Femur (tissue), 1 donor: Measurements from ENCODE around the gene NCL.
"Not testable (repeated sequence)": the region's sequence is repeated elsewhere in the genome, so short reads cannot be mapped to it uniquely, and the experiment has no call there.

Experiments used
- DNase-seq: peaks from one replicate; pipeline ENCODE4 v3.0.0-alpha.2; 2017

Gene NCL

DNA sequence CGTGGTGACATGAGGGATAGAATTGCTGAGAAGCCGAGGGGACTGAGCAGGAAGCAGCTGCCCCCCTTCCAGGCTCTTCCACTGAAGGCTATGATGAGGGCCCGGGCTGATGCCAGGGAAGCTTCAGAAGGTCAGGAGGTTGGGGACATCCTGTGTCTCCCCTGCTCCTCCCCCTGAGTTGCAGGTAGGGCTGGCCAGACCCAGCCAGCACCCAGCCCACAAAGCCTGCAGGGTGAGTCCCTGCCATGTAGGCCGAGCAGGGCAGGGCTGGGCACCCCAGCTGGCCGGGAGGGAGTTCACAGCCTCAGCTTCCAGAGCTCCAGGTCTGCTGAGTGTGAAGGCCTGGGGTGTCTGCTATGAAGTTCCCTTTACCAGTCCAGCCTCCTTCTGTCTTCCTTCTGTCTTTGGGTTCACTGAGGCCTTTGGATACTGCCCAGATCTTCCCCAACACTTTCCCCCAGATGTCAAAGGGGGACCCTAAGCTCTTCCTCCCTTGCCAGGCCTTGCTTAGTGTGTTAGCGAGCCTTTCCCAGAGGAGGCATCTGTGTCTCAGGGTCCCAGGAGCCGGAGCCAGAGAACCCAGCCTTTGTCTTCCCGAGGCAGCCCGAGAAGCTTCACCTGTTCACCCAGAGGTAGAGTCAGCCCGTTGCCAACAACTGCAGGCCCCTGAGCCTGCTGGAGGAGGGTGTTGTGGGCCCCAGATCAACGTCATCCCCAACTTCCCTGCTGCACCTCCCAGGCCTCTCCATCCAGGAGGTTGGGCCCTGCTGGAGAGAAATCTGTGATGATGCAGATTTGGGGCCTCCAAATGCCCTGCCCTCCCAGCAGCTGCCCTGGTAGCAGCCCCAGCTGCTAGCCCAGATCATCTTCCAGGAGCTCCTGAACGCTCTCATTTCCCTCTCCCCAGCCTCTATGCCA is 3.6 kb upstream of the NCL start:
- peak; percentile 38 for DNase-seq

DNA sequence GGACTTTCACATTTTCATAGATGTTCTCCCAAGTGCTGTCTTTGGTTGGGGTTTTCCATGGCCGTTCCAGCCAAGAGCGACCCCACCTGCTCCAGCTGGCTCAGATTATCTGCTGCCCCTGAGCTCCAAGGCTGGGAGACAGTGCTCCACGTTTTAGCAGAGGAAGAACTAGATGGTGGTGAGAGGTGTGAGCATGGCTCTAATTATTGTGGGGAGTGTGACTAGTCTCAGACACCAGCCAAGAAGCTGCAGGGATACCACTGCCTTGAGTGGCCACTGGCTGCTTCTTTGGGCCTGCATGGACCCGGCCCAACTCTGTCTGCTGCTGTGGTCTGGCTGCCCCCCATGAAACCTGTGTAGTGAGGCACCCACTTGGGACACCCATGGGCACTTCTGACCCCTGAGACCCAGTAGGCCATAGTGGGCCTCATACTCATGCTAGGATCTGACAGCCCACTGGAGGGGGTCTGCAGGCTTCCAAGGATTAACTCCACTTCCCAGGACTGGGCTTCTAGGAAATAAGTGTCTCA is 2.8 kb upstream of the NCL start:
- no peak for DNase-seq

DNA sequence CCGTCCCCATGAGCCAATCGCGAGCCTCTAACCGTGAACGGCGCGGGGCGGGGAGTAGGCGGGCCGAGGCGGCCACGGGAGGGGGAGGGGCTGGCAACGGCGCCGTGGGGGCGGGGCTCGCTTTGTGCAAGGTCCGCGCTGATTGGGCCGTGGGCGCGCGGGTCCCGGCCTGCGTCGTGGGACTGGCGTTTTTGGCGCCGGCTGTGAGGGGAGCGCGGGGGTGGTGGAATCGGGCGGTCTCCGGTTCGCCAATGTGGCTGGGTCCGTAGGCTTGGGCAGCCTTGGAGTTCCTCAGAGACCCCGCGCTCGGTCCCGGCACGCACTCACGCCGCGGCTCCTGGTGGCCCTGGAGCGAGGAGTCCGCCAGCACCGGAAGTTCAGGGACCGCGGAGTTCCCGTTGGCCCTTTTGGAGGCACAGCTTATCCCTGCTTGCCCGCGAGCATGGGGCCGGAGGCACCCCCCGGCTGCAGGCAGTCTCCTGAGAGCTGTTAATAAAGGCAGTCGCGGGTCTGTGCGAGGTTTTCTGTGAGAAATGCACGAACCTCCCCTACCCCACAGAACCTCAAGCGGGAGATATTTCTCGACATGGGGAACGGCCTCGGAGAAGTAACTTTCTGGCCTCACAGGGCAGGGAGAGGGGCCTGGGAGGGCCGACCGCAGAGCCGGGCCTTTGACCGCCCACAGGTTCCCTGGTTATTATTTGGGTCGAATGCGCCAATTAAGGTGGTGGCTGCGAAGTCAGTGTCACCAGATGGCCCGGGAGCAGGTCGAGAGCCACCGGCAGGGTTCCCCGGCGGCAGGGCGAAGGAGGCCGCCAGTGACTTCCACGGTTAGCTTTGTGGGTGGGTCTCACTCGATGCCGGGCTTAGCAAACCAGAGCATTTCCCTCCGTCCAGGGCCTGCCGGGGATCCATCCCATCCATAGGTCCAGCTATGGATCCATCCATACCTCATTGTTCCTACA is 574 bp upstream of the NCL start:
- DNase-seq = peak; percentile 99

DNA sequence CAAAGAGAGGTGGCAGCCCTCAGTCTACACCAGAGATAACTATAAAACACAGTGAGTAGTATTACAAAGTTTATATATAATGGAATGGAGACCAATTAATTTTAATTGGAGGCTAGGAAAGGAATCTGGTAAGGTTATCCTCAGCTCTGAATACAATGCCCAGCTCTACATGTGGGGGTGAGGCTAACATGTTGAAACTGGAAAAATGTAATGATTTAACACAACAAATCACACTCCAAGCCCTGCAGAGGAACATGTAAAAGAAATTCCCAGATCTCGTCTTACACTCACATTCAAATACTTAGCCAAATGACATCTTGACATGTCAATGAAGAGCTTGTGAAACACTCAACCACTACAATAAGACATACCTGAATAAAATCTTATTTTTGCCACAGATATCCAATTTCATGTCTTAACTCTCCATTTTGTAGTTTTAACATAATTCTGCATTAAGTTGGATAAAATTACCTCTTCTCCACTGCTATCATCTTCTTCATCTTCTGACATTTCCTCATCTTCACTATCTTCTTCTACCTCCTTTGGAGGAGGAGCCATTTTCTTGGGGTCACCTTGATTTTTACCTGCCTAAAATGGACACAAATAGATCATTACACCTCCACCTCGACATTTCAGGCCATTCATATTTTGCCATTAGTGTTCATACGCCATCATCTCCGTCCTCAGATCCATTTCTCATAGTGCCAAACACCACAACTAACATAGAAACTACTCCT is 1.4 kb downstream of the NCL start:
- DNase-seq = no peak

DNA sequence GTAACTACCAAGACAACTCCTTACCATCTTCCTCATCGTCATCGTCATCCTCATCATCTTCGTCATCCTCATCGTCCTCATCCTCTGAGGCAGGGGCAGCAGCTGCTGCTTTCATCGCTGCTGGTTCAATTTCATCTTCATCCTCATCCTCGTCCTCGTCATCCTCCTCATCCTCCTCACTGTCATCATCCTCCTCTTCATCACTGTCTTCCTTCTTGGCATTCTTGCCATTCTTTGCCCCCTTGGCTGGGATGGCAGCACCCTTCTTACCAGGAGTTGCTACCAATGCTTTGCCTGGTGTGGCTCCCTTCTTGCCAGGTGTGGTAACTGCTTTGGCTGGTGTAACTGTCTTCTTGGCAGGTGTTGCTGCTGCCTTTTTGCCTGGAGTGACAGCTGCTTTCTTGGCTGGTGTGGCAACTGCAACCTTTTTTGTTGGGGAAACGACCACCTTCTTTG is 2.7 kb downstream of the NCL start:
- no peak for DNase-seq

DNA sequence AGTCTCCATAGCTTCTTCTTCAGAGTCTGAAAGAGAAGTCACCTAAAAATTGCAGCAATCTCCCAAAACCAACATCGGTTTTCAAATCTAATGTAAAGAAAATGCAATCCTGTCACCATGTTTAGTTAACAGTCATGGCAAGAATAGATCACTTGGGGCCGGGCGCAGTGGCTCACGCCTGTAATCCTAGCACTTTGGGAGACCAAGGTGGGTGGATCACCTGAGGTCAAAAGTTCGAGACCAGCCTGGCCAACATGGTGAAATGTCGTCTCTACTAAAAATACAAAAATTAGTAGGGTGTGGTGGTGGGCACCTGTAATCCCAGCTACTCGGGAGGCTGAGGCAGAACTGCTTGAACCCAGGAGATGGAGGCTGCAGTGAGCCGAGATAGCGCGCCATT is 3.4 kb downstream of the NCL start:
- not testable (repeated sequence) for DNase-seq

DNA sequence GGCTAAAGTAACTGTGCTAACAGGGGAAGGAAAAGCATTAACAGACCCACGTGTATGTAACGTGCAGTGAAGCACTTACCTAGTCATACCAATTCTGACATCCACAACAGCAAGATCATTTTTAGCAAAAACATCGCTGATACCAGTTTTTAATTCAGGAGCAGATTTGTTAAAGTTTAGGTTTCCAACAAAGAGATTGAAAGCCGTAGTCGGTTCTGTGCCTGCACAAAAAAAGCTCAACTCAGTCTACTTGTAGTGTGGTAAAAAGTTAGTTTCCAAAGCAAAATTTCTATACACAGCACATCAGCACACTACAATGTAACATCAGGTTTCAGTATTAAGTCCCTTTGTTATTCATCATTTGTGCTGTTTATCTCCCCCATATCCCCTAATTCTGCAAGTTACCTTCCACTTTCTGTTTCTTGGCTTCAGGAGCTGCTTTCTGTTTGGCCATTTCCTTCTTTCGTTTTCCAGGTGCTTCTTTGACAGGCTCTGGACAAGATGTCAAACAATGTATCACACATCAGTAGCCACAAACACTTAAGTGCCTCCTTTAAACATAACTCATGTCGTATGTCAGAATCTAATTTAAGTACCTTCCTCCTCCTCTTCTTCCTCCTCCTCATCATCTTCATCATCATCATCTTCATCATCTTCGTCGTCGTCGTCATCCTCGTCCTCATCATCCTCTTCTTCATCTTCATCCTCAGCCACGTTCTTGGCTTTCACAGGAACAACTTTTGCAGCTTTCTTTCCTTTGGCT is 4.0 kb downstream of the NCL start:
- DNase-seq = no peak

DNA sequence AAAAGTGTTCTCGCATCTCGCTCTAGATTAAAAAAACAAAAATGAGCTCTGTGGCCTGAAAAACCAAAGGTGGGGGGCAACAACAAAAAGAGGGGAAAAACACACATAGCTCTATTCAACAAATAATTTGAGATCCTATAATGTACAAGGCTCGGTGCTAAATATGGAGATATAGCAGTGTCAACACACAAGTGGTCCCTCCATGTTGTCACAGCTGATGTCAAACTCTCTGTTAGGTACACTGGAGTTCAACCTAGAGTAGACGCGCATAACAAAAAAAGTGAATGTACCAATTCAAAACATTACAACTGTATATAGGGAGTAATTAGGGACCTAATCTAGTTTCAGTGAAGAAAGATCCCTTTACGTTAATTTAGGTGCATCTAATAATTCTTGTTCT is 5.9 kb downstream of the NCL start:
- DNase-seq = no peak

DNA sequence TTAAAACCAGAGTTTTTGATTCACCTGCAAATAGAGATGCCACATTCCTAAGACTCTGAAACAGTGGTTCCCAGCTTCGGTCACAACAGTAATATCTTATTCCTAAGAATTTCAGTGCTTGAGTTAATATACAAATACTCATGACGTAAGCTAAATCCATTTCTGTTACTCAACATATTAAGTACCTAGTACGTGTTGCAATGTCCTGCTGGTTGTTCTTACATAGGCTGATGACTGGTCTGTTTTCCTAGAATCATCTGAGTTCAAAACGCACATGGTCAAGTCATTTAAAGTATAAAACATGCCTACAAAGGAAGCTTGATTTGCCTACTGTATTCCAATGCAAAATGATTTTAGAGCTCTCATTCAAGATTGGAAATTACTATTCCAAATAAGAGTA is 7.2 kb downstream of the NCL start:
- no peak for DNase-seq

DNA sequence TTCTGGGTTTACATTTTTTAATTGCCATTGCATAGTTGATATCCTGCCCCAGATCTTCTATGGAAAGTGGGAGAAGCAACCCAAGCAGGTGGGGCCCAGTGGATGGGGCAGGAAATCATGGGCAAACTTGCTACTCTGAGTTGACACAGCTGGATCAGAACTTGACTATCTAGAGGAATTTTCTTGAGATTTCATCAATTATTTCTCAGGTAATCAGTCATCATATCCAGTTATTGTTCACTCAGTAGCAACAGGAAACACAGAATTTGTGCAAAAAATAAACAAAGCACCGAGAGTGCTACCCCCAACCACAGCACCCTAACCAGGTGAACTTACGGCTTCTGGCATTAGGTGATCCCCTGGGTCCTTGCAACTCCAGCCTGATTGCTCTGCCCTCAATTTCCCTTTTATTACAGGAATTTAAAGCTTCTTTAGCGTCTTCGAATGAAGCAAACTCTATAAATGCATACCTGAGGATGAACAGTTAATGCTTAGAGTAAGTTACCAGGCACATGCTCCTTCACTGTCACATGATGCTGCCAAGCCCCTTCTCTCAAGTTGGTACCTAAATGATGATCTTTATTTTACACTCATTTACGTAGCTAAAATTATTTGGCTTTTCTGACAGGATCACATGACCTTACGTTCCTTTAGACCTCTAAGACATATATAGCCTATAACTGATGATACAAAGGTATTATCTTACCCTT is 7.8 kb downstream of the NCL start:
- no peak for DNase-seq

DNA sequence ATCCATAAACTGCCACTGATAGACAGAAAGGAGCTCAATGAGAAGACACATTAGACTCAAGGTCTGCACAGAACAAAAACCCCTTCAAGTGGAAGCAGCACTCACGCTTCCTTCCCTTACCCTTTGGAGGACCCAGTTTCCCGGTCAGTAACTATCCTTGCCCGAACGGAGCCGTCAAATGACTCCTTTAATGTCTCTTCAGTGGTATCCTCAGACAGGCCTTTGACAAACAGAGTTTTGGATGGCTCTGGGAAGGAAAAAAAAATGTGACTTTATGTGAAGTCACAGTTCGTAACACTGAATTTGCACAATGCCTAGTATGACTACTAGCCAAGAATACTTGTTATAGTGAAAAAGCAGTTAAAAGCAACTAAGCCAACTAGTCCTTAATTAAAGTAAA is 8.4 kb downstream of the NCL start:
- no peak for DNase-seq

DNA sequence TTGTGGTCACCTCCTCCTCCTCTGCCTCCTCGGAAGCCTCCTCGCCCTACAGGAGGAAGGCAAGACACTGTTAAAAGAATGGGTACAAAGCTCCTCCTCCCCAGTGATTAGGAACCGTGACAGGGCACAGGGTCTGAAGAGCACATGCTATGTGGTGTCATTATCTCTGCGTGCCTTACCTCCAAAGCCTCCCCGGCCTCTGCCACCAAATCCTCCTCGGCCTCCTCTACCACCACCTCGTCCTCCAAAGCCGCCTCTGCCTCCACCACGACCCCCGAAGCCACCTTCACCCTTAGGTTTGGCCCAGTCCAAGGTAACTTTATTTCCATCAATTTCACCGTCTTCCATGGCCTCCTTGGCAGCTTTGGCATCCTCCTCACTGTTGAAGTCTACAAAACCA is 9.1 kb downstream of the NCL start:
- DNase-seq = no peak

DNA sequence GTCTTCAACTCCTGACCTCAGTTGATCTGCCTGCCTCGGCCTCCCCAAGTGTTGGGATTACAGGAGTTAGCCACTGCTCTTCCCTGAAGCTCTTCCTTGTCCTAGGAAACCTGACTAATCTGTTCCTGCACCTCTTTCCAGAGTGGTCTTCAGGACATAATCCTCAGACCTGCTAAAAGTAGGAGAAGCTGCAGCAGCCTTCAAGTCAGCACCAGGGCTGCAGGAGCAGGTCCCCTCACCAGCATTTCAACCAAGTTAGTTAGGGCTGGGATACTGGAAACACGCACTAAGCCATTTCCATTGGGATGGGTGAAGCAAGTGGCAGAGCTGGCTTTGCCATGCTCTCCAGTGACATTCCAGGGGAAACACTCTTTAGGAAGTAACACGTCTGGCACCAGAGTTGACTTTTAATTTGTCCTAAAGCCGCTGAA is 9.9 kb downstream of the NCL start:
- DNase-seq = no peak

DNA sequence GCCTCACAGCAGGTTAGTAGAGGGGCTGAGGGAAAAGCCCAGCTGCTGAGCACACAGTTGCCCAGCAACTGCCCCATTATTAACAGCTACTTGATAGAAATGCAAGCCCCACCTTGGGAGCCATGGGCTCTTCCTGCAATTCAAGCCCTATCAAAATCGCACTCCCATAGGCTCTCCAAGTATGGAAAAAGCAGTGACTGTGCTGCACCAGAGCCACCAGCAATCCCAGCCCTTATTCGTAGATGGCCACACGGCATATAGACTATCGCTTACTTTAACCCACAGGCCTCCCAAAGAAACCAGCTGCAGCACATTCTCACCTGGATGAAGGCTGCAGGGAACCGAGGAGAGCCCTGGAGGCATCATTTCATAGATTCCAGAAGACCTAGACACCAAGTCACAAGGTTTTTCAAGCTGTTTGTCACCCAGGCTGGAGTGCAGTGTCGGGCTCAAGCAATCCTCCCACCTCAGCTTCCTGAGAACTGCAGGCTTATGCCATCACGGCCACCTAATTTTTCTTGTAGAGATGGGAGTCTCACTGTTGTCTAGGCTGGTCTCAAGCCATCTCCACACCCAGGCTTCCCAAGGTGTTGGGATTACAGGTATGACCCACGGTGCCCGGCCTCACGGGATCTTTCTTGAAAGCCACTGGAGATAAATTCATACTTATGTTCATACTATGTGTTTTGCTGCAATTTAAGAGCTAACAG is 11.3 kb downstream of the NCL start:
- no peak for DNase-seq

DNA sequence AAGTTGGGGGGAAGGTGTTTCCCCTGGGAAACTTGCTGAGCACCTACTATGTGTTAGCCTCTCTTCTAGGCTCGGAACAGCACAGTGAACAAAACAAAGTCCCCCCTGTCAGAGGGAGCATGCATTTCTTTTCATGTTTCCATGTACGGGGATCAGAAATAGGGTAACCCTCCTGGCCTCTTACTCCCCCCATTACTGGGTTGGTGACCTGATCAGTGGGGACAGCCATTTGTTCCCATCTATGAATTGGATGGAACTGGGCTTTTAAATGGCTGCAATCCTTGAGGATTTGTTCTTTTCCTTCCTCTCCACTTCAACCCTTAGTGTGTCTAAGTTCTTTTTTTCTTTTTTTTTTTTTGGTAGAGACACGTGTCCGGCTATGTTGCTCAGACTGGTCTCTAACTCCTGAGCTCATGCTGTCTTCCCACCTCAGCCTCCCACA is 13.7 kb downstream of the NCL start:
- no peak for DNase-seq

DNA sequence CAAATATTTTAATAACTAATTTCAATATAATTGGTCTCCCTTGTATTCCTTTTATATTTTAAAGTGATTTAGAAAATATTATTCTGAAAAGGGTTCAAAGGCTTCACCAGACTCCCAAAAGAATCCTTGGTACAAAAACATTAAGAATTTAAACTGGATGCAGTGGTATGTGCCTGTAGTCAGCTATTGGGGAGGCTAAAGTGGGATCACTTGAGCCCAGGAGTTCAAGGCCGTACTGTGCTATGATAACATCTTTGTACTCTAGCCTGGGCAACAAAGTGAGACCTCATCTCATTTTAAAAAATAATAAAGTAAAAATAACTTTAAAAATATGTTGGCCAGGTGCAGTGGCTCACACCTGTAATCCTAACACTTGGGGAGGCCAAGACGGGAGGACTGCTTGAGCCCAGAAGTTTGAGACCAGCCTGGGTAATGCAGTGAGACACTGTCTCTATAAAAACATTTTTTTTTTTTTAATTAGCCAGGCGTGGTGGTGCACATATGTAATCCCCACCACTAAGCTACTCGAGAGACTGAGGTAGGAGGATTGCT is 14.7 kb downstream of the NCL start:
- no peak for DNase-seq

DNA sequence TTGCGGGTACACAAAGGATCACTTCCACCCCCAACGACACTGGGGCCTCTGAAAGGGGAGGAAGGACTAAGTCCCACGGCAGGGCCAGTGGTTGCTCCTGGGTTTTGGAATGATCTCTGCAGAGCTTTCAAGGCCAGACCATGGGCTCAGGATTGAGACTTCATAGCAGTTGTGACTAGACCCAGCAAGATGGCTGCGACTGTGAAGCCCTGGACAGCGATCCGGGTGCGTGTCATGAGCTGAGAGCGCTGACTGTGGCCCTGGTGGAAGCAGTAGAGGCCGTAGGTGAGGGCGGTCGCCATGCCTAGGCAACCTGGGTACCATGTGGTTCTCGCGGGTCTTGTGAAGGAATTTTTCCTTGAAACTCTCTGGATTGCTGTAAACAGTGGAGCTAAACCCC is 27.3 kb downstream of the NCL start:
- DNase-seq = no peak

DNA sequence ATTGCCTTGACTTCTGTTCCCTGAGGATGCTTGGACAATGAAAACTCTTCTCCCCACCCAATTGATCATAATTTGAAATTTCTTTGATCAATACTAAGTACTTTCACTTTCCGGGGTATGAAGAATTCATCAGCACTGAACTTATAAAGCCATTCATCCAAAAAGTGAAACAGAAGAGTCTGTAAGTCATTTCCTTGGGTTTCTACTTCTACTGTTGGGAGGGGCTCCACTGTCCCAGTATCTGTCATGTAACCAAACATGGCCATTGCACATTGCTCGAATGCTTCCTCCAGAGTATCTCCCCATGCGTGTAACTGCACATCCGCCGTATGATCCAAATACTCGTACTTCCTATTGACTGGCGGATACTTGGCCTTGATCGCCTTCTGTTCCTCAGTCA is 30.3 kb downstream of the NCL start:
- no peak for DNase-seq

DNA sequence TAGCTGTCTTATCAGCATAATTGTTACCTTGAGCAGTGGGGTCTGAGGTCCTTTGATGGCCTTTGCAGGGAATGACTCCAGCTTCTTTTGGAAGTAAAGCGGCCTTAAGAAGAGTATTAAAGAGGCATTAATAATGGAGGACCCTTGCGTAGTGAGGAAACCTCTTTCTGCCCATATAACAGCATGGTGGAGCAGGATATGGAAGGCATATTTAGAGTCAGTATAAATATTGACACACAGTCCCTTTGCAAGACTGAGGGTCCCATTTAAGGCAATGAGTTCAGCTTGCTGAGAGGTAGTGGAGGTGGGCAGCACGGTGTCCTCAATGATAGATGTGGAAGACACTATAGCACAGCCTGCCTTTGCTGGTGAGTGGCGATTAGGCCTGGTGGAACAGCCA is 32.7 kb downstream of the NCL start:
- DNase-seq = no peak

DNA sequence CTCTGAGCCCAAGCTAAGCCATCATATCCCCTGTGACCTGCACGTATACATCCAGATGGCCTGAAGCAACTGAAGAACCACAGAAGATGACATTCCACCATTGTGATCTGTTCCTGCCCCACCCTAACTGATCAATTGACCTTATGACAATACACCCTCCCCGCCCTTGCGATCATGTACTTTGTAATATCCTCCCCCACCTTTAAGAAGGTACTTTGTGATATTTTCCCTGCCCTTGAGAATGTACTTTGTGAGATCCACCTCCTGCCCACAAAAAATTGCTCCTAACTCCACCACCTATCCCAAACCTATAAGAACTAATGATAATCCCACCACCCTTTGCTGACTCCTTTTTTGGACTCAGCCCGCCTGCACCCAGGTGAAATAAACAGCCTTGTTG is 33.8 kb downstream of the NCL start:
- DNase-seq = not testable (repeated sequence)
